ENCODE measurements around the gene GGNBP2.
A peak's percentile ranks its signal among the peaks of the same experiment; 100 is the strongest.

GRCh38 chr17:36534840-36535668 is 9.7 kb upstream of the GGNBP2 start, which contains the start of the genes MYO19 and PIGW:
- TF ChIP-seq CTCF (IDR thresholded peaks at IDR 0.05) (no peak), POLR2AphosphoS5 (IDR thresholded peaks at IDR 0.05; ENCODE audit: low read depth, low read length) (peak; percentile 92), REST (IDR thresholded peaks at IDR 0.05; ENCODE audit: insufficient read depth in 1 of 2, low read depth in 2 of 2, low read length in 1 of 2) (no peak), SIN3A (IDR thresholded peaks at IDR 0.05; ENCODE audit: borderline replicate concordance, insufficient read depth, low read depth, low read length) (peak; percentile 60)

All from Panc1 (cell line).